Measurements from ENCODE around the gene NUDT2. TPM values are rescaled to one million over a fixed set of nuclear protein-coding genes. Genes with fewer than 3 reads are reported as not detected.

NUDT2 gene
- total RNA-seq, 1 donor: 15.2 TPM

DNA sequence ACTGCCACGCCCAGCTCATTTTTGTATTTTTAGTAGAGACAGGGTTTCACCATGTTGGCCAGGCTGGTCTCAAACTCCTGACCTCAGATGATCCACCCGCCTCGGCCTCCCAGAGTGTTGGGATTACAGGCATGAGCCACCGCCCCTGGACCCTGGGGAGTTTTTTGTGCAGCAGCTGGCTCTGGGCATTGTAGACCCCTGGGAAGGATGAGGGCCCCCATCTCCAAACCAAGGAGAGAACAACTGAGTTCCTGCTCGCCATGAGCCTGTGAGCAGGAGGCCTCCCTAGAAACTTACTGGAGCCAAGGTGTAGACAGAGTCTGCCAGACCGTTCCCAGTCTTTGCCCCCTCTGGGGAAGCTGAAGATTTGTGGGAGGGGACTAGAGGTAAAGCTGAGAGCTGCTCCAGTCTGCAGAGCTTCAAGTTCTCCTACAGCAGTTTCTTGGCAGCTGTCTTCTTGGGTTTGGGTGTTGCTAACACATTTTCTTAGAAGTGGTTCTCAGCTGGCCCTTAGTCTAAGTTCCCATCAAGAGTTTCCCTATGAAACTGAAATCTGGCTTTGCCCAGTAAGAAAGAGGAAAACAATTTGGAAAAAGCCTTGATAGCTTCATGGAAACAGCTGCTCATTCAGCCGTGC lies 12.4 kb downstream of the NUDT2 start:
- Histone ChIP-seq H3K27ac (ENCODE audit: low read depth, low read length) (no peak overlapping the region), H2AFZ (ENCODE audit: low read length) (no peak overlapping the region), H3K4me3 (ENCODE audit: insufficient read depth, low read length) (no peak overlapping the region), H3K27me3 (ENCODE audit: insufficient read depth, low read length) (no peaks in the 10 kb centered on the region), H3K4me2 (ENCODE audit: insufficient read depth, low read length) (no peak overlapping the region), H3K9me3 (ENCODE audit: low read depth, low read length) (no peaks in the 10 kb centered on the region), H3K36me3 (ENCODE audit: insufficient read depth, low read length) (peaks cover 43% of the 10 kb centered on the region), H3K4me1 (ENCODE audit: insufficient read depth, low read length) (no peaks in the 10 kb centered on the region), H3K79me2 (ENCODE audit: insufficient read depth, low read length) (peaks cover 8% of the 10 kb centered on the region), H4K20me1 (ENCODE audit: insufficient read depth, low read length) (peaks cover 6% of the 10 kb centered on the region)
- no peak for DNase-seq (ENCODE audit: insufficient read length, low spot score, missing footprints)
- TF ChIP-seq CTCF (IDR thresholded peaks at IDR 0.05; ENCODE audit: extremely low read depth, low read depth, low read length): no peak

GRCh38 chr9:34343090-34343489 lies 13.7 kb downstream of the NUDT2 start:
- no peak for DNase-seq (ENCODE audit: insufficient read length, low spot score, missing footprints)
- Histone ChIP-seq H3K36me3 (ENCODE audit: insufficient read depth, low read length) (peaks cover 39% of the 10 kb centered on the region), H3K27ac (ENCODE audit: low read depth, low read length) (no peak overlapping the region), H3K4me1 (ENCODE audit: insufficient read depth, low read length) (no peaks in the 10 kb centered on the region), H3K4me2 (ENCODE audit: insufficient read depth, low read length) (no peak overlapping the region), H3K79me2 (ENCODE audit: insufficient read depth, low read length) (peaks cover 5% of the 10 kb centered on the region), H3K4me3 (ENCODE audit: insufficient read depth, low read length) (no peak overlapping the region), H2AFZ (ENCODE audit: low read length) (no peak overlapping the region), H3K27me3 (ENCODE audit: insufficient read depth, low read length) (no peaks in the 10 kb centered on the region), H3K9me3 (ENCODE audit: low read depth, low read length) (no peaks in the 10 kb centered on the region), H4K20me1 (ENCODE audit: insufficient read depth, low read length) (peaks cover 6% of the 10 kb centered on the region)
- no peak for TF ChIP-seq CTCF (IDR thresholded peaks at IDR 0.05; ENCODE audit: extremely low read depth, low read depth, low read length)

- H3K4me3 ChIP-seq (ENCODE audit: insufficient read depth, low read length): no peak overlapping the region
- no peaks in the 10 kb centered on the region for H3K9me3 ChIP-seq (ENCODE audit: low read depth, low read length)
- no peak for TF ChIP-seq CTCF (IDR thresholded peaks at IDR 0.05; ENCODE audit: extremely low read depth, low read depth, low read length)
- H2AFZ ChIP-seq (ENCODE audit: low read length): no peak overlapping the region
- H3K27ac ChIP-seq (ENCODE audit: low read depth, low read length): no peak overlapping the region
- no peaks in the 10 kb centered on the region for H3K27me3 ChIP-seq (ENCODE audit: insufficient read depth, low read length)
- H3K4me1 ChIP-seq (ENCODE audit: insufficient read depth, low read length): no peaks in the 10 kb centered on the region
- H3K79me2 ChIP-seq (ENCODE audit: insufficient read depth, low read length): peaks cover 3% of the 10 kb centered on the region
- H3K4me2 ChIP-seq (ENCODE audit: insufficient read depth, low read length): no peak overlapping the region
- H3K36me3 ChIP-seq (ENCODE audit: insufficient read depth, low read length): peaks cover 37% of the 10 kb centered on the region
- no peak for DNase-seq (ENCODE audit: insufficient read length, low spot score, missing footprints)
- peaks cover 3% of the 10 kb centered on the region for H4K20me1 ChIP-seq (ENCODE audit: insufficient read depth, low read length)
Measured at GRCh38 chr9:34343605-34344004, 14.2 kb downstream of the NUDT2 start.

DNA sequence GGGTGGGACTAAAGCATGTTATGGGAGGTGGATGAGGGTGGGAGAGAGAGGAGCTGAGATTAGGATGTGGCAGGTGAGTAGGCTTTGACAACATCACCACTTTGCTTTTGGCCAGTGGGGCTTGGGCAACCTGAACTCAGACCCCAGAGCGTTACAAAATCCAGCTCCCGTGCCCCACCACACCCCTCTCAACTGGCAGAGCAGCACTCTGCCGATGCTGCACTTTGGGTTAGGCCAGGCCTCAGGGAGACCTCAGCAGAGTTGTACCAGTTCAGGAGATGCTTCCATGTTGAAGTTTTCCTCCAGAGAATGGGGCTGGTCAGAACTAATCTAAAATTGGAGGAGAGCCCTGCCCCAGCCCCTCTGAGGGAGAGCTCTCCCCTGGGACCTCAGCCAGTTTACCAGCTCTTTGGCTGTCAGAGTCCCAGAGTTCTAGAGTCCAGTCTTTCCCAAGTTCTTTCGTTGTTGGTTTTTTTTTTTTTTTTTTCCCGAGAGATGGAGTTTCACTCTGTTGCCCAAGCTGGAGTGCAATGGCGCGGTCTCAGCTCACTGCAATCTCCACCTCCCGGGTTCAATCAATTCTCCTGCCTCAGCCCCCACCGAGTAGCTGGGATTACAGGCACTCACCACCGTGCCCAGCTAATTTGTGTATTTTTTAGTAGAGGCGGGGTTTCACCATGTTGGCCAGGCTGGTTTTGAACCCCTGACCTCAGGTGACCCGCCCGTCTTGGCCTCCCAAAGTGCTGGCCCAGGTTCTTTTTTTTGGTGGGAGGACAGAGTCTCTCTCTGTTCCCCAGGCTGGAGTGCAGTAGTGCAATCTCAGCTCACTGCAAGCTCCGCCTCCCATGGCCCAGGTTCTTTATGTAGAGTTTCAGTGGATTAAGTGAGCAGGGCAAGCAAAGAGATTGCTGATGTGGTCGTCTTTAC lies 17.8 kb downstream of the NUDT2 start:
- no peak overlapping the region for H3K4me2 ChIP-seq (ENCODE audit: insufficient read depth, low read length)
- no peaks in the 10 kb centered on the region for H3K9me3 ChIP-seq (ENCODE audit: low read depth, low read length)
- H3K79me2 ChIP-seq (ENCODE audit: insufficient read depth, low read length): no peaks in the 10 kb centered on the region
- no peak for TF ChIP-seq CTCF (IDR thresholded peaks at IDR 0.05; ENCODE audit: extremely low read depth, low read depth, low read length)
- no peak overlapping the region for H3K4me3 ChIP-seq (ENCODE audit: insufficient read depth, low read length)
- no peaks in the 10 kb centered on the region for H3K27me3 ChIP-seq (ENCODE audit: insufficient read depth, low read length)
- H3K36me3 ChIP-seq (ENCODE audit: insufficient read depth, low read length): peaks cover 13% of the 10 kb centered on the region
- H4K20me1 ChIP-seq (ENCODE audit: insufficient read depth, low read length): peaks cover 3% of the 10 kb centered on the region
- no peaks in the 10 kb centered on the region for H3K4me1 ChIP-seq (ENCODE audit: insufficient read depth, low read length)
- H2AFZ ChIP-seq (ENCODE audit: low read length): no peak overlapping the region
- no peak overlapping the region for H3K27ac ChIP-seq (ENCODE audit: low read depth, low read length)
- DNase-seq (ENCODE audit: insufficient read length, low spot score, missing footprints): no peak
